Transverse colon (tissue), 4 donors: ENCODE data around the gene SLC38A4.

Source experiments
- POLR2AphosphoS5 ChIP-seq, 3 donors: sonication (generic); formaldehyde crosslinking; IDR thresholded peaks; one replicate each; pipeline ENCODE4 v1.6.1; 2016; ENCODE audit warnings: antibody characterized with exemption in 3 of 3
- TF ChIP-seq, protein P1 (sequence below), 5 experiments: fragments of 200-600 bp in 3 of 5; fragments of 450-650 bp in 2 of 5; sonication (generic) in 3 of 5; IDR thresholded peaks; 1 replicate in 2 of 5; 2 replicates in 3 of 5; pipeline ENCODE4 v1.5.1; 2016 to 2017; ENCODE audit warnings: antibody characterized with exemption in 5 of 5, inconsistent platforms in 3 of 5, mild to moderate bottlenecking in 2 of 5, moderate library complexity in 1 of 5

DNA sequence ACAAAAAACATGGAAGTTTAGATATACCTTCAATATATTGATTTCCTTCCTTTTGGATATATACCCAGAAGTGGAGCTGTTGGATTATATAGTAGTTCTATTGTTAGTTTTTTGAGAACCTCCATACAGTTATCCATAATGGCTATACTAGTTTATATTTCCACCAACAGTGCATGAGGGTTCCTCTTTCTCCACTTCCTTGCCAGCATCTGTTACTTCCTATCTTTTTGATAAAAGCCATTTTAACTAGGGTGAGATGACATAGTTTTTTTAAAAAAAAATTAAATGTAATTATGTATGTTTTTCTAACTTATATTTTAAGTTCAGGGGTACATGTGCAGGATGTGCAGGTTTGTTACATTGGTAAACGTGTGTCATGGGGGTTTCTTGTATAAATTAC is 10.0 kb upstream of the SLC38A4 start:
- TF ChIP-seq, protein P1, sequence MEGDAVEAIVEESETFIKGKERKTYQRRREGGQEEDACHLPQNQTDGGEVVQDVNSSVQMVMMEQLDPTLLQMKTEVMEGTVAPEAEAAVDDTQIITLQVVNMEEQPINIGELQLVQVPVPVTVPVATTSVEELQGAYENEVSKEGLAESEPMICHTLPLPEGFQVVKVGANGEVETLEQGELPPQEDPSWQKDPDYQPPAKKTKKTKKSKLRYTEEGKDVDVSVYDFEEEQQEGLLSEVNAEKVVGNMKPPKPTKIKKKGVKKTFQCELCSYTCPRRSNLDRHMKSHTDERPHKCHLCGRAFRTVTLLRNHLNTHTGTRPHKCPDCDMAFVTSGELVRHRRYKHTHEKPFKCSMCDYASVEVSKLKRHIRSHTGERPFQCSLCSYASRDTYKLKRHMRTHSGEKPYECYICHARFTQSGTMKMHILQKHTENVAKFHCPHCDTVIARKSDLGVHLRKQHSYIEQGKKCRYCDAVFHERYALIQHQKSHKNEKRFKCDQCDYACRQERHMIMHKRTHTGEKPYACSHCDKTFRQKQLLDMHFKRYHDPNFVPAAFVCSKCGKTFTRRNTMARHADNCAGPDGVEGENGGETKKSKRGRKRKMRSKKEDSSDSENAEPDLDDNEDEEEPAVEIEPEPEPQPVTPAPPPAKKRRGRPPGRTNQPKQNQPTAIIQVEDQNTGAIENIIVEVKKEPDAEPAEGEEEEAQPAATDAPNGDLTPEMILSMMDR (IDR thresholded peaks at IDR 0.05) = no peak
- no peak for TF ChIP-seq POLR2AphosphoS5 (IDR thresholded peaks at IDR 0.05)
